HEK293 (cell line): ENCODE measurements around the gene SPACA4.

Experiments used
- CTCF ChIA-PET: fragments of 350-600 bp; formaldehyde crosslinking; extraction: SDS; loops from one replicate; lab custom pipeline; 2021; ENCODE audit warnings: antibody characterized with exemption; lab: Yijun Ruan, JAX
- POLR2A ChIA-PET: fragments of 300-600 bp; formaldehyde crosslinking; extraction: SDS; loops from one replicate; lab custom pipeline; 2020; ENCODE audit warnings: antibody characterized with exemption, inconsistent platforms; lab: Yijun Ruan, JAX
- H3K27ac ChIP-seq: fragments of 200-500 bp; sonication (Bioruptor generic); 2 replicates; pipeline ENCODE4 v1.5.1; 2014; ENCODE audit warnings: low read depth, low read length, control low read depth, inconsistent platforms; ENCODE audit errors: extremely low read depth
- H3K36me3 ChIP-seq, 2 experiments: fragments of 200-500 bp in 1 of 2; sonication (Bioruptor generic) in 1 of 2; 1 replicate in 1 of 2; 2 replicates in 1 of 2; pipeline ENCODE4 v1.5.1; 2014 to 2017; ENCODE audit warnings: inconsistent platforms in 2 of 2, low read length in 2 of 2; ENCODE audit not compliant: control insufficient read depth in 2 of 2, insufficient read depth in 1 of 2
- H3K4me1 ChIP-seq: fragments of 200-500 bp; sonication (Bioruptor generic); 2 replicates; pipeline ENCODE4 v1.5.1; 2014; ENCODE audit warnings: mild to moderate bottlenecking, low read length, inconsistent platforms; ENCODE audit not compliant: control insufficient read depth, insufficient read depth
- H3K4me3 ChIP-seq: 2 replicates; pipeline ENCODE4 v1.5.1; 2011; ENCODE audit warnings: low read depth, mild to moderate bottlenecking, control low read depth, low read length, moderate library complexity
- H3K9me3 ChIP-seq: fragments of 200-500 bp; sonication (Bioruptor generic); 2 replicates; pipeline ENCODE4 v1.5.1; 2014; ENCODE audit warnings: low read depth, low read length, inconsistent platforms; ENCODE audit not compliant: control insufficient read depth, insufficient read depth
- GLIS2 ChIP-seq: fragments of 450-650 bp; formaldehyde crosslinking; IDR thresholded peaks from 2 replicates; pipeline ENCODE4 v1.5.1; 2016; ENCODE audit warnings: missing biosample characterization, missing genetic modification characterization
- HOXA7 ChIP-seq: sonication (generic); formaldehyde crosslinking; IDR thresholded peaks from 2 replicates; pipeline ENCODE4 v1.8.1; 2022; ENCODE audit warnings: missing genetic modification reagents, borderline replicate concordance
- IKZF3 ChIP-seq: fragments of 450-650 bp; IDR thresholded peaks from 2 replicates; pipeline ENCODE4 v1.5.0; 2018; ENCODE audit warnings: missing biosample characterization, mild to moderate bottlenecking, missing genetic modification characterization, moderate library complexity
- KLF1 ChIP-seq: fragments of 450-650 bp; formaldehyde crosslinking; IDR thresholded peaks from 2 replicates; pipeline ENCODE4 v1.5.1; 2016; ENCODE audit warnings: missing biosample characterization, missing genetic modification characterization
- PRDM1 ChIP-seq: fragments of 450-650 bp; formaldehyde crosslinking; IDR thresholded peaks from 2 replicates; pipeline ENCODE4; 2016; ENCODE audit warnings: missing biosample characterization, missing genetic modification characterization
- SCRT2 ChIP-seq: fragments of 450-650 bp; formaldehyde crosslinking; IDR thresholded peaks from 2 replicates; pipeline ENCODE4 v1.5.1; 2016; ENCODE audit warnings: missing biosample characterization, missing genetic modification characterization
- SP2 ChIP-seq: fragments of 450-650 bp; formaldehyde crosslinking; IDR thresholded peaks from 2 replicates; pipeline ENCODE4 v1.5.1; 2016; ENCODE audit warnings: missing biosample characterization, missing genetic modification characterization
- SP7 ChIP-seq: fragments of 450-650 bp; formaldehyde crosslinking; IDR thresholded peaks from 2 replicates; pipeline ENCODE4 v1.5.1; 2016; ENCODE audit warnings: missing biosample characterization, missing genetic modification characterization
- WT1 ChIP-seq: fragments of 450-650 bp; formaldehyde crosslinking; IDR thresholded peaks from 2 replicates; pipeline ENCODE4 v1.5.1; 2016; ENCODE audit warnings: missing biosample characterization, missing genetic modification characterization
- YY1 ChIP-seq: fragments of 450-650 bp; formaldehyde crosslinking; IDR thresholded peaks from 2 replicates; pipeline ENCODE4 v1.5.1; 2018; ENCODE audit warnings: missing biosample characterization, missing genetic modification characterization
- ZBTB17 ChIP-seq: fragments of 450-650 bp; formaldehyde crosslinking; IDR thresholded peaks from 2 replicates; pipeline ENCODE4 v1.5.1; 2016; ENCODE audit warnings: missing biosample characterization, missing genetic modification characterization
- ZBTB48 ChIP-seq: fragments of 450-650 bp; formaldehyde crosslinking; IDR thresholded peaks from 2 replicates; pipeline ENCODE4 v1.5.1; 2016; ENCODE audit warnings: missing biosample characterization, missing genetic modification characterization
- ZFP69B ChIP-seq: fragments of 450-650 bp; formaldehyde crosslinking; IDR thresholded peaks from 2 replicates; pipeline ENCODE4 v1.5.1; 2016; ENCODE audit warnings: missing biosample characterization, missing genetic modification characterization
- ZNF121 ChIP-seq: fragments of 450-650 bp; formaldehyde crosslinking; IDR thresholded peaks from 2 replicates; pipeline ENCODE4 v1.5.1; 2016; ENCODE audit warnings: missing biosample characterization, missing genetic modification characterization
- ZNF24 ChIP-seq: fragments of 450-650 bp; formaldehyde crosslinking; IDR thresholded peaks from 2 replicates; pipeline ENCODE4 v1.5.1; 2016; ENCODE audit warnings: missing biosample characterization, missing genetic modification characterization
- ZNF274 ChIP-seq, 2 experiments: fragments of 200-500 bp in 1 of 2; fragments of 450-650 bp in 1 of 2; sonication (Bioruptor generic) in 1 of 2; formaldehyde crosslinking in 1 of 2; IDR thresholded peaks; 2 replicates each; pipeline versions ENCODE4 v1.5.1 to v1.6.1; 2014 to 2016; ENCODE audit warnings: borderline replicate concordance in 1 of 2, inconsistent platforms in 1 of 2, low read length in 1 of 2, missing biosample characterization in 1 of 2, missing genetic modification characterization in 1 of 2
- ZNF335 ChIP-seq: fragments of 450-650 bp; formaldehyde crosslinking; conservative IDR thresholded peaks from 2 replicates; pipeline ENCODE4 v1.5.1; 2016; ENCODE audit warnings: missing biosample characterization, missing genetic modification characterization
- ZNF366 ChIP-seq: fragments of 450-650 bp; formaldehyde crosslinking; conservative IDR thresholded peaks from 2 replicates; pipeline ENCODE4 v1.5.1; 2016; ENCODE audit warnings: missing biosample characterization, missing genetic modification characterization
- ZNF391 ChIP-seq: fragments of 450-650 bp; formaldehyde crosslinking; IDR thresholded peaks from 2 replicates; pipeline ENCODE4 v1.5.1; 2016; ENCODE audit warnings: low read depth, missing biosample characterization, missing genetic modification characterization, borderline replicate concordance
- ZNF510 ChIP-seq: fragments of 450-650 bp; formaldehyde crosslinking; IDR thresholded peaks from 2 replicates; pipeline ENCODE4 v1.5.1; 2018; ENCODE audit warnings: mild to moderate bottlenecking, missing genetic modification characterization, missing biosample characterization; ENCODE audit not compliant: insufficient replicate concordance
- ZNF549 ChIP-seq: fragments of 450-650 bp; IDR thresholded peaks from 2 replicates; pipeline ENCODE4 v1.5.1; 2018; ENCODE audit warnings: missing biosample characterization, missing genetic modification characterization, mild to moderate bottlenecking, inconsistent platforms, moderate library complexity
- ZNF629 ChIP-seq: fragments of 450-650 bp; formaldehyde crosslinking; IDR thresholded peaks from 2 replicates; pipeline ENCODE4 v1.5.1; 2017; ENCODE audit warnings: missing biosample characterization, missing genetic modification characterization
- ZSCAN16 ChIP-seq: fragments of 450-650 bp; formaldehyde crosslinking; IDR thresholded peaks from 2 replicates; pipeline ENCODE4 v1.5.1; 2016; ENCODE audit warnings: missing biosample characterization, missing genetic modification characterization
- TF ChIP-seq, protein P1 (sequence below): fragments of 450-650 bp; formaldehyde crosslinking; IDR thresholded peaks from 2 replicates; pipeline ENCODE4 v1.5.1; 2016; ENCODE audit warnings: missing biosample characterization, missing genetic modification characterization, borderline replicate concordance
- TF ChIP-seq, protein P2 (sequence below): fragments of 450-650 bp; formaldehyde crosslinking; IDR thresholded peaks from 2 replicates; pipeline ENCODE4 v1.5.1; 2016; ENCODE audit warnings: missing biosample characterization, missing genetic modification characterization
- TF ChIP-seq, protein P3 (sequence below): fragments of 450-650 bp; formaldehyde crosslinking; IDR thresholded peaks from 2 replicates; pipeline ENCODE4 v1.5.1; 2016; ENCODE audit warnings: missing biosample characterization, missing genetic modification characterization
- TF ChIP-seq, protein P4 (sequence below): fragments of 450-650 bp; formaldehyde crosslinking; IDR thresholded peaks from 2 replicates; pipeline ENCODE4 v1.5.1; 2017; ENCODE audit warnings: missing biosample characterization, missing genetic modification characterization

Gene SPACA4

DNA sequence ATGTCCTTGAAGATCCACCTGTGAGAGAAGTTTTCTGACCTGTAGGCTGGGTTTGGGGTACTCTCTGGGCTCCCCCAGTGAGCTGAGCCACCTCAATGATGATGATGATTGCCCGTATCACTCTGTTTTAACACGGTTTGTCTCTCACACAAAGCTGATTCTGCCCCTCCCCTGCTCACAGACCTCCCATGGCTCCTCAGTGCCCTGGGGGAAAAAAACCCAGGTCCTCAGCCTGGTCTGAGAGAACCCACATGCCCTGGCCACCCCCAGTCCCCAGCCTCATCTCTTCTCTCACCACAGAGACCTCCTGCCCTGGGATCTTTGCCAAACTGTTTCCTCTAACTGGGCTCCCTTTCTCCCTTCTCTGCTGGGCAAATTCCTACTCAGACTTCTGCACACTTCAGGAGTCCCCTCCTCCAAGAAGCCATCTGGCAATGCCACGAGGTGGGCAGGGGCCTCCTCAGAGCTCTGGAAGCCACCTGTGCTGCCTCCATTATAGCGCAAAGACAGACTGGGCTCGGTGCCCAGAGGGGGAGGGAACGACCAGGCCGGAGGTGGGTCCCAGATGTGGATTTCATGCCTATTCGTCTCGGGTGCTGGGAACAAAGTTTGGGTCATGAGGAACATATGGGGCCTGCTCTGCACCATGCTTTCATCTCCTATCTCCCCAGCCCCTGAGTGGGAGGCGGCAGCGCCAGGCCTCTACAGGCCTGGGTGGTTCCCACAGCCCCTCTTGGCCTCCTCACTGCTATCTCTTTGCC is 47.9 kb downstream of the SPACA4 start (continued):
- TF ChIP-seq SCRT2 (tag by site-specific recombination) (no peak), ZBTB48 (tag by site-specific recombination) (0 out of 2 replicates have a peak, but pooled peaks have one; percentile 32)
- TF ChIP-seq, all 188 proteins: peak for 13

DNA sequence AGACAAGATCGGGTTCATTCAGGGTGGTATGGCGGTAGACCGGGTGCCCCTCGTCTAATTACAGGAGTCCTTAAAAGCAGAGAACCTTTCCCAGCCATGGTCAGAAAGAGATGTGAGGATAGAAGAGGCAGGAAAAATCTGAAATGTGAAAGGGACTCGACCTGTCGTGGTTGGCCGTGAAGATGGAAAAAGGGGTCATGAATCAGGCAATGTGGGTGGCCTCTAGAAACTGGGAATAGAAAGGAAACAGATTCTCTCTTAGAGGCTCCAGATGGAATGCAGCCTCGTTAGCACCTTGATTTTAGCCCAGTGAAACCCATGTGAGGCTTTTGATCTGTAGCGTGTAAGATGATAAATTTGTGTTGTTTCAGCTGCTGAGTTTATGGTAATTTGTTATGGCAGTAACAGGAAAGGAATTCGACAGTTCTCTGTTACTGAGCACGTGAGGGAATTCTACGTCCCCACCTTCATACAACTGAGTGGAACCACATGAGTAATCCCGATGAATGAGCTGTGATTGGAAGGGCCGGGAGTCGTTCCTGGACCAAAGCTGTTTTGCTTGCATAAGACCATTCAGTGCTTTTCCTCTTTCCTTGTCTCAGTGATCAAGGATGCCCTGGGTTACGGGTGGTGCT is 50.4 kb downstream of the SPACA4 start:
- ChIA-PET POLR2A (interaction anchor here (0.6 to 1.1 kb wide), 2 partner anchors 38 to 106 kb away, joined by 3 to 5 read pairs; partner anchors contain the start of genes RPL18 and SPHK2), CTCF (interaction anchor here (0.6 to 4.1 kb wide), 5 partner anchors 11 to 185 kb away, joined by 3 to 20 read pairs (median 5); partner anchors contain the start of gene CA11)
- no peaks in the 10 kb centered on the region; a peak in 1 of 3 replicates for H3K36me3 ChIP-seq
- H3K27ac ChIP-seq, result no peak overlapping the region
- H3K9me3 ChIP-seq, result no peaks in the 10 kb centered on the region
- no peak overlapping the region for H3K4me3 ChIP-seq
- H3K4me1 ChIP-seq, result peaks cover 9% of the 10 kb centered on the region
- TF ChIP-seq ZNF629 (tag by site-specific recombination) (peak; percentile 61), WT1 (tag by site-specific recombination) (0 out of 2 replicates have a peak, but pooled peaks have one; percentile 28), HOXA7 (CRISPR knock-in tag) (no peak), KLF1 (tag by site-specific recombination) (0 out of 2 replicates have a peak, but pooled peaks have one; percentile 25), ZNF549 (no peak), YY1 (tag by site-specific recombination) (no peak), SP2 (tag by site-specific recombination) (peak; percentile 44), ZFP69B (tag by site-specific recombination) (0 out of 2 replicates have a peak, but pooled peaks have one; percentile 18), ZNF366 (tag by site-specific recombination) (peak; percentile 64), ZNF24 (peak; percentile 73; the same call in 1 of the 2 replicates), GLIS2 (tag by site-specific recombination) (no peak), ZNF121 (tag by site-specific recombination) (no peak), IKZF3 (tag by site-specific recombination) (no peak), ZNF510 (tag by site-specific recombination) (no peak), ZNF391 (tag by site-specific recombination) (0 out of 2 replicates have a peak, but pooled peaks have one; percentile 24), PRDM1 (tag by site-specific recombination) (peak; percentile 68), ZNF335 (tag by site-specific recombination) (peak; percentile 76), ZBTB17 (tag by site-specific recombination) (peak; percentile 28; the same call in 1 of the 2 replicates), ZSCAN16 (tag by site-specific recombination) (no peak), ZNF274 (IDR thresholded peaks at IDR 0.05; ENCODE audit: low read length) (no peak), ZNF274 (tag by site-specific recombination; IDR thresholded peaks at IDR 0.05; ENCODE audit: borderline replicate concordance) (no peak), SP7 (tag by site-specific recombination) (peak; percentile 38; the same call in 1 of the 2 replicates)
- TF ChIP-seq, protein P1, sequence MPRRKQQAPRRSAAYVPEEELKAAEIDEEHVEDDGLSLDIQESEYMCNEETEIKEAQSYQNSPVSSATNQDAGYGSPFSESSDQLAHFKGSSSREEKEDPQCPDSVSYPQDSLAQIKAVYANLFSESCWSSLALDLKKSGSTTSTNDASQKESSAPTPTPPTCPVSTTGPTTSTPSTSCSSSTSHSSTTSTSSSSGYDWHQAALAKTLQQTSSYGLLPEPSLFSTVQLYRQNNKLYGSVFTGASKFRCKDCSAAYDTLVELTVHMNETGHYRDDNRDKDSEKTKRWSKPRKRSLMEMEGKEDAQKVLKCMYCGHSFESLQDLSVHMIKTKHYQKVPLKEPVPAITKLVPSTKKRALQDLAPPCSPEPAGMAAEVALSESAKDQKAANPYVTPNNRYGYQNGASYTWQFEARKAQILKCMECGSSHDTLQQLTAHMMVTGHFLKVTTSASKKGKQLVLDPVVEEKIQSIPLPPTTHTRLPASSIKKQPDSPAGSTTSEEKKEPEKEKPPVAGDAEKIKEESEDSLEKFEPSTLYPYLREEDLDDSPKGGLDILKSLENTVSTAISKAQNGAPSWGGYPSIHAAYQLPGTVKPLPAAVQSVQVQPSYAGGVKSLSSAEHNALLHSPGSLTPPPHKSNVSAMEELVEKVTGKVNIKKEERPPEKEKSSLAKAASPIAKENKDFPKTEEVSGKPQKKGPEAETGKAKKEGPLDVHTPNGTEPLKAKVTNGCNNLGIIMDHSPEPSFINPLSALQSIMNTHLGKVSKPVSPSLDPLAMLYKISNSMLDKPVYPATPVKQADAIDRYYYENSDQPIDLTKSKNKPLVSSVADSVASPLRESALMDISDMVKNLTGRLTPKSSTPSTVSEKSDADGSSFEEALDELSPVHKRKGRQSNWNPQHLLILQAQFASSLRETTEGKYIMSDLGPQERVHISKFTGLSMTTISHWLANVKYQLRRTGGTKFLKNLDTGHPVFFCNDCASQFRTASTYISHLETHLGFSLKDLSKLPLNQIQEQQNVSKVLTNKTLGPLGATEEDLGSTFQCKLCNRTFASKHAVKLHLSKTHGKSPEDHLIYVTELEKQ, result 0 out of 2 replicates have a peak, but pooled peaks have one; percentile 13
- TF ChIP-seq, protein P2, sequence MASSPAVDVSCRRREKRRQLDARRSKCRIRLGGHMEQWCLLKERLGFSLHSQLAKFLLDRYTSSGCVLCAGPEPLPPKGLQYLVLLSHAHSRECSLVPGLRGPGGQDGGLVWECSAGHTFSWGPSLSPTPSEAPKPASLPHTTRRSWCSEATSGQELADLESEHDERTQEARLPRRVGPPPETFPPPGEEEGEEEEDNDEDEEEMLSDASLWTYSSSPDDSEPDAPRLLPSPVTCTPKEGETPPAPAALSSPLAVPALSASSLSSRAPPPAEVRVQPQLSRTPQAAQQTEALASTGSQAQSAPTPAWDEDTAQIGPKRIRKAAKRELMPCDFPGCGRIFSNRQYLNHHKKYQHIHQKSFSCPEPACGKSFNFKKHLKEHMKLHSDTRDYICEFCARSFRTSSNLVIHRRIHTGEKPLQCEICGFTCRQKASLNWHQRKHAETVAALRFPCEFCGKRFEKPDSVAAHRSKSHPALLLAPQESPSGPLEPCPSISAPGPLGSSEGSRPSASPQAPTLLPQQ (tag by site-specific recombination), result peak; percentile 70; the same call in 1 of the 2 replicates
- TF ChIP-seq, protein P3, sequence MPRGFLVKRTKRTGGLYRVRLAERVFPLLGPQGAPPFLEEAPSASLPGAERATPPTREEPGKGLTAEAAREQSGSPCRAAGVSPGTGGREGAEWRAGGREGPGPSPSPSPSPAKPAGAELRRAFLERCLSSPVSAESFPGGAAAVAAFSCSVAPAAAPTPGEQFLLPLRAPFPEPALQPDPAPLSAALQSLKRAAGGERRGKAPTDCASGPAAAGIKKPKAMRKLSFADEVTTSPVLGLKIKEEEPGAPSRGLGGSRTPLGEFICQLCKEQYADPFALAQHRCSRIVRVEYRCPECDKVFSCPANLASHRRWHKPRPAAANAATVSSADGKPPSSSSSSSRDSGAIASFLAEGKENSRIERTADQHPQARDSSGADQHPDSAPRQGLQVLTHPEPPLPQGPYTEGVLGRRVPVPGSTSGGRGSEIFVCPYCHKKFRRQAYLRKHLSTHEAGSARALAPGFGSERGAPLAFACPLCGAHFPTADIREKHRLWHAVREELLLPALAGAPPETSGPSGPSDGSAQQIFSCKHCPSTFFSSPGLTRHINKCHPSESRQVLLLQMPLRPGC, result peak; percentile 63; the same call in 1 of the 2 replicates
- TF ChIP-seq, protein P4, sequence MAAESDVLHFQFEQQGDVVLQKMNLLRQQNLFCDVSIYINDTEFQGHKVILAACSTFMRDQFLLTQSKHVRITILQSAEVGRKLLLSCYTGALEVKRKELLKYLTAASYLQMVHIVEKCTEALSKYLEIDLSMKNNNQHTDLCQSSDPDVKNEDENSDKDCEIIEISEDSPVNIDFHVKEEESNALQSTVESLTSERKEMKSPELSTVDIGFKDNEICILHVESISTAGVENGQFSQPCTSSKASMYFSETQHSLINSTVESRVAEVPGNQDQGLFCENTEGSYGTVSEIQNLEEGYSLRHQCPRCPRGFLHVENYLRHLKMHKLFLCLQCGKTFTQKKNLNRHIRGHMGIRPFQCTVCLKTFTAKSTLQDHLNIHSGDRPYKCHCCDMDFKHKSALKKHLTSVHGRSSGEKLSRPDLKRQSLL (tag by site-specific recombination), result no peak
